Measurements from ENCODE around the gene THSD7A.

The THSD7A gene

GRCh38 chr7:11424006-11424405 lies 408.0 kb downstream of the THSD7A start:
- Histone ChIP-seq H3K36me3 (ENCODE audit: insufficient read depth, low read length) (no peaks in the 10 kb centered on the region), H3K4me3 (no peak overlapping the region), H3K27ac (no peak overlapping the region), H3K9me3 (ENCODE audit: low read depth, low read length) (no peaks in the 10 kb centered on the region), H3K9ac (ENCODE audit: insufficient read length) (no peak overlapping the region)
- no peak for DNase-seq (ENCODE audit: low read depth, low spot score)
- TF ChIP-seq POLR2AphosphoS5 (IDR thresholded peaks at IDR 0.05; ENCODE audit: borderline replicate concordance, low read depth, low read length) (no peak), EZH2 (IDR thresholded peaks at IDR 0.05) (no peak), FOXP2 (optimal IDR thresholded peaks at IDR 0.05; ENCODE audit: control extremely low read depth, extremely low read length, insufficient read depth) (no peak)

GRCh38 chr7:11420049-11420448 lies 411.9 kb downstream of the THSD7A start:
- H3K27ac ChIP-seq: no peak overlapping the region
- TF ChIP-seq EZH2 (IDR thresholded peaks at IDR 0.05) (no peak), FOXP2 (optimal IDR thresholded peaks at IDR 0.05; ENCODE audit: control extremely low read depth, extremely low read length, insufficient read depth) (no peak)
- no peak for DNase-seq (ENCODE audit: low read depth, low spot score)
- no peak overlapping the region for H3K4me3 ChIP-seq
- H3K9me3 ChIP-seq (ENCODE audit: low read depth, low read length): no peaks in the 10 kb centered on the region
- H3K9ac ChIP-seq (ENCODE audit: insufficient read length): no peak overlapping the region
- H3K36me3 ChIP-seq (ENCODE audit: insufficient read depth, low read length): no peaks in the 10 kb centered on the region

DNA sequence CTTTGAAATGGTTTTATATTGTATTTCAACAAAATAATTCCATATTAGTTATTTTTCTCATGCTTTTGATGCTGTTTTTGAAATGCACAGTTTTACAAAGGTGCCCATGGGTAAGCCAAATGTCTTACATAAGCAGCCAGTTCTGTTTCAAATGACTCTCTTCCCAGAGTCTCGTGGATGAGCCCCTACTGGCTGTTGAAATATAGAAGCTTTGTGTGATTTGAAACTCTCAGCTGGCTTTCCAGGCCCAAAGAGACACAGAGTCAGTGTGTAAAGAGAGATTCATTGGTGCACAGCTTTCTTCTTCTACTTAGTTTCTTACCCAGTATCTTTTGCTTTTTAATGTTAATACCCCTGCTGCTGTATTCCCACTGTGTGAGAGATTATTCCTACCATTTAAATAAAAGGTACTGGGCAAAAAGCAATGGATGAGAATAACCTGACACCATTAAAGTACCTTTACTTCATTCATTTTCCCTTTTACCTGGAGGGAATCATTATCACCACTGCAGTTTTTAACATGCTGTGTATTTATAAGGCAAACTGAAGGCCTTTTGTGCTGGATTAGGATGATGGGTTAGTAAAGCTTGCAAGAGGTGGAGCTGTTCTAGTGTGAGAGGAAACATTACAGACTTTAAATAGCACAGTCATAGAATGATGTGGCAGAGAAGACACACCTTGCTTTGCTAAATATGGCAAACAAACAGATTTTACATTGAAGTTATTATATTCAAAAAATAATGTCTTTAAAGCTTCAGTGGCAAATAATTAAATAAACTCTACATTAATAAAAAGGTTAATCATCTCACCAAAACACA lies 415.1 kb downstream of the THSD7A start:
- TF ChIP-seq EZH2 (IDR thresholded peaks at IDR 0.05) (no peak), FOXP2 (optimal IDR thresholded peaks at IDR 0.05; ENCODE audit: control extremely low read depth, extremely low read length, insufficient read depth) (no peak), POLR2AphosphoS5 (IDR thresholded peaks at IDR 0.05; ENCODE audit: borderline replicate concordance, low read depth, low read length) (no peak)
- Histone ChIP-seq H3K9ac (ENCODE audit: insufficient read length) (no peak overlapping the region), H3K27ac (no peak overlapping the region), H3K4me3 (no peak overlapping the region), H3K9me3 (ENCODE audit: low read depth, low read length) (no peaks in the 10 kb centered on the region), H3K36me3 (ENCODE audit: insufficient read depth, low read length) (no peaks in the 10 kb centered on the region)
- DNase-seq (ENCODE audit: low read depth, low spot score): no peak

DNA sequence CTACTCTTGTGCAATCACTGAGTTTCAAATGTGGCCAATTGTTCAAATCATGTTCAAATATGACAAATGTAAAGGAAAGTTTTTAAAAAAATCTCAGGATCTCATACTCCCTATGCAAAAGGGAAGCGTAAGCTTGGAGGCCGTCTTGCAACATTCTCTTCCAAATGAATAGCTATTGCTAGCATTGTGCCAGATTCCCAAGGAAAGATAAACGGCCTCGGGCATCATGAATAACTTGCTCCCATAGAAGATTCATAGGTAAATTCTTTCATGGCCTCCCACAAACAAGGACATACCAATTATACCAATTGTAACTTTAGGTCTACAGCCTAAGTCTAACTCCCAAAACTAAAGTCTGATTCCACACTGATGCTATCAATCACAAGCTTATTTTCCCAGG lies 416.9 kb downstream of the THSD7A start:
- Histone ChIP-seq H3K27ac (no peak overlapping the region), H3K4me3 (no peak overlapping the region), H3K9ac (ENCODE audit: insufficient read length) (no peak overlapping the region), H3K9me3 (ENCODE audit: low read depth, low read length) (no peaks in the 10 kb centered on the region), H3K36me3 (ENCODE audit: insufficient read depth, low read length) (no peaks in the 10 kb centered on the region)
- TF ChIP-seq EZH2 (IDR thresholded peaks at IDR 0.05): no peak
- no peak for TF ChIP-seq POLR2AphosphoS5 (IDR thresholded peaks at IDR 0.05; ENCODE audit: borderline replicate concordance, low read depth, low read length)
- TF ChIP-seq FOXP2 (optimal IDR thresholded peaks at IDR 0.05; ENCODE audit: control extremely low read depth, extremely low read length, insufficient read depth): no peak
- DNase-seq (ENCODE audit: low read depth, low spot score): no peak

DNA sequence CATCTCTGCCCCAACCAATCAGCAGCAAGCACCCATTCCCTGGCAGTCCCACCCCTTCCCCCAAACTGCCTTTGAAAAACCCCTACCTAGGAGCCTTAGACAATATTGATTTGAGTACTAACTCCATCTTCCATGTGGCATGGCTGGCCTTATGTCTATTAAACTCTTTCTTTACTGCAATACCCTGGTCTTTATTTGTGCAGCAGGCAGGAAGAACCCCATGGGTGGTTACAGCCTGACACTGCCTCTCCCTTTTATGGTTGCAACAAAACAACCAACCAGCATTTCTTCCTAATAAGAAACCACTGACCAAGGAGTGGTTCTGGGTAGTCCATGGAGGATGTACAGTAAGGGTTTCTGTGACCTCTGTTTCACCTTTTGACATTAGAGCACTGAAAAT lies 418.1 kb downstream of the THSD7A start:
- Histone ChIP-seq H3K36me3 (ENCODE audit: insufficient read depth, low read length) (no peaks in the 10 kb centered on the region), H3K27ac (no peak overlapping the region), H3K4me3 (no peak overlapping the region), H3K9me3 (ENCODE audit: low read depth, low read length) (no peaks in the 10 kb centered on the region), H3K9ac (ENCODE audit: insufficient read length) (no peak overlapping the region)
- no peak for DNase-seq (ENCODE audit: low read depth, low spot score)
- TF ChIP-seq POLR2AphosphoS5 (IDR thresholded peaks at IDR 0.05; ENCODE audit: borderline replicate concordance, low read depth, low read length): no peak
- TF ChIP-seq EZH2 (IDR thresholded peaks at IDR 0.05): no peak
- no peak for TF ChIP-seq FOXP2 (optimal IDR thresholded peaks at IDR 0.05; ENCODE audit: control extremely low read depth, extremely low read length, insufficient read depth)

- no peak overlapping the region for H3K27ac ChIP-seq
- no peaks in the 10 kb centered on the region for H3K9me3 ChIP-seq (ENCODE audit: low read depth, low read length)
- DNase-seq (ENCODE audit: low read depth, low spot score): no peak
- H3K4me3 ChIP-seq: no peak overlapping the region
- TF ChIP-seq POLR2AphosphoS5 (IDR thresholded peaks at IDR 0.05; ENCODE audit: borderline replicate concordance, low read depth, low read length) (no peak), EZH2 (IDR thresholded peaks at IDR 0.05) (no peak), FOXP2 (optimal IDR thresholded peaks at IDR 0.05; ENCODE audit: control extremely low read depth, extremely low read length, insufficient read depth) (no peak)
- no peaks in the 10 kb centered on the region for H3K36me3 ChIP-seq (ENCODE audit: insufficient read depth, low read length)
- no peak overlapping the region for H3K9ac ChIP-seq (ENCODE audit: insufficient read length)
These were observed 420.0 kb downstream of the THSD7A start for GRCh38 chr7:11412036-11412435.

- TF ChIP-seq FOXP2 (optimal IDR thresholded peaks at IDR 0.05; ENCODE audit: control extremely low read depth, extremely low read length, insufficient read depth) (no peak), EZH2 (IDR thresholded peaks at IDR 0.05) (no peak), POLR2AphosphoS5 (IDR thresholded peaks at IDR 0.05; ENCODE audit: borderline replicate concordance, low read depth, low read length) (no peak)
- H3K9ac ChIP-seq (ENCODE audit: insufficient read length): no peak overlapping the region
These were observed 421.0 kb downstream of the THSD7A start for GRCh38 chr7:11410656-11411644.

DNA sequence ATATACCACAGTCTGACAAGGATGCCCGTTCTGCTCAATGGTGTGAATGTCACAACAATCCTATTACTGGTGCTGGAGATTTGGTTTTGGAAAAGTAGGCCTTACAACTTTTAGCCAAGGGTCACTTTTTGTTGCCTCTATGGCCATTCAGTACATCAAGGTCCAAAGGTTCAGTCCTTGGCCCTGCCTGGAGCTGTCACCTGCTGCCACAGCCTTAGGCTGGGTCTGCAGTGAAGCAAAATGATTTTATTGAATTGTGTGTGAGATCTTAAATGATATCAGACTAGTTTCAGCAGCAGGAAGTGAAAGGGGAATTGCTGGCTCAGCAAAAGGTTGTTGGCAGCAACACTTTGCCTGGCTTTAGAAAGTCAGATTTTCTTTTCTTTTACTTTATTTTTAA lies 427.6 kb downstream of the THSD7A start:
- no peak for TF ChIP-seq FOXP2 (optimal IDR thresholded peaks at IDR 0.05; ENCODE audit: control extremely low read depth, extremely low read length, insufficient read depth)
- Histone ChIP-seq H3K4me3 (no peak overlapping the region), H3K36me3 (ENCODE audit: insufficient read depth, low read length) (no peaks in the 10 kb centered on the region), H3K27ac (no peak overlapping the region), H3K9ac (ENCODE audit: insufficient read length) (no peak overlapping the region), H3K9me3 (ENCODE audit: low read depth, low read length) (no peaks in the 10 kb centered on the region)
- peak; percentile 35 for DNase-seq (ENCODE audit: low read depth, low spot score)

More at GRCh38 chr7:11410656-11411644, 421.0 kb downstream of the THSD7A start:
- H3K9me3 ChIP-seq (ENCODE audit: low read depth, low read length): no peaks in the 10 kb centered on the region
- no peak overlapping the region for H3K4me3 ChIP-seq
- H3K27ac ChIP-seq: no peak overlapping the region
- H3K36me3 ChIP-seq (ENCODE audit: insufficient read depth, low read length): no peaks in the 10 kb centered on the region
- no peak for DNase-seq (ENCODE audit: low read depth, low spot score)

Data from SK-N-MC (cell line).